Mesenchymal stem cell (in vitro differentiated cells and primary cell): ENCODE results near the gene RFK.

Experiments used
- DNase-seq: peaks from one replicate; pipeline ENCODE4 v3.0.0-alpha.2; 2013
- H2AFZ ChIP-seq: one replicate; pipeline ENCODE4 v1.6.1; 2013; ENCODE audit warnings: low read depth, mild to moderate bottlenecking, control low read depth, inconsistent platforms, low read length, moderate library complexity
- H2AK5ac ChIP-seq: 2 replicates; pipeline ENCODE4 v1.6.1; 2013; ENCODE audit warnings: low read length, moderate library complexity, mild to moderate bottlenecking, inconsistent platforms; ENCODE audit not compliant: severe bottlenecking
- H2BK120ac ChIP-seq: one replicate; pipeline ENCODE4 v1.6.1; 2013; ENCODE audit warnings: low read depth, mild to moderate bottlenecking, inconsistent platforms, low read length, moderate library complexity
- H2BK12ac ChIP-seq, 2 experiments: one replicate each; pipeline ENCODE4 v1.6.1; 2013; ENCODE audit warnings: inconsistent platforms in 2 of 2, low read length in 2 of 2, mild to moderate bottlenecking in 2 of 2, moderate library complexity in 2 of 2, control low read depth in 1 of 2
- H2BK15ac ChIP-seq: one replicate; pipeline ENCODE4 v1.6.1; 2013; ENCODE audit warnings: mild to moderate bottlenecking, low read depth, inconsistent platforms; ENCODE audit not compliant: poor library complexity, severe bottlenecking
- H2BK5ac ChIP-seq: 2 replicates; pipeline ENCODE4 v1.6.1; 2013; ENCODE audit warnings: low read depth, mild to moderate bottlenecking, low read length, control low read depth, inconsistent platforms; ENCODE audit not compliant: poor library complexity, severe bottlenecking
- H3K14ac ChIP-seq, 2 experiments: one replicate each; pipeline ENCODE4 v1.6.1; 2013; ENCODE audit warnings: inconsistent platforms in 2 of 2, low read length in 2 of 2, control low read depth in 1 of 2, mild to moderate bottlenecking in 1 of 2, moderate library complexity in 1 of 2
- H3K18ac ChIP-seq, 2 experiments: one replicate each; pipeline ENCODE4 v1.6.1; 2013; ENCODE audit warnings: inconsistent platforms in 2 of 2, low read length in 2 of 2, control low read depth in 1 of 2, low read depth in 1 of 2, mild to moderate bottlenecking in 1 of 2
- H3K23ac ChIP-seq, 2 experiments: one replicate each; pipeline ENCODE4 v1.6.1; 2013; ENCODE audit warnings: inconsistent platforms in 2 of 2, low read length in 2 of 2, mild to moderate bottlenecking in 2 of 2, moderate library complexity in 2 of 2, control low read depth in 1 of 2
- H3K27ac ChIP-seq: 2 replicates; pipeline ENCODE4 v1.5.1; 2013; ENCODE audit warnings: mild to moderate bottlenecking, moderate library complexity, low read length, control low read depth, inconsistent platforms; ENCODE audit not compliant: poor library complexity, severe bottlenecking
- H3K27me3 ChIP-seq, 2 experiments: 2 replicates each; pipeline versions ENCODE4 v1.6.1 to v1.7.0; 2013; ENCODE audit warnings: low read length in 2 of 2, mild to moderate bottlenecking in 2 of 2, moderate library complexity in 2 of 2, control low read depth in 1 of 2, inconsistent platforms in 1 of 2; ENCODE audit not compliant: control insufficient read depth in 1 of 2, insufficient read depth in 1 of 2
- H3K36me3 ChIP-seq, 2 experiments: 2 replicates each; pipeline versions ENCODE4 v1.6.1 to v1.7.0; 2013; ENCODE audit warnings: low read length in 2 of 2, control low read depth in 1 of 2, inconsistent platforms in 1 of 2, low read depth in 1 of 2, mild to moderate bottlenecking in 1 of 2; ENCODE audit not compliant: insufficient read depth in 2 of 2, control insufficient read depth in 1 of 2
- H3K4ac ChIP-seq, 2 experiments: one replicate each; pipeline ENCODE4 v1.6.1; 2013; ENCODE audit warnings: inconsistent platforms in 2 of 2, low read length in 2 of 2, mild to moderate bottlenecking in 2 of 2, moderate library complexity in 2 of 2, control low read depth in 1 of 2, low read depth in 1 of 2
- H3K4me1 ChIP-seq: 2 replicates; pipeline ENCODE4 v1.6.1; 2013; ENCODE audit warnings: low read depth, low read length, control low read depth; ENCODE audit not compliant: control insufficient read depth, insufficient read depth
- H3K4me2 ChIP-seq: 2 replicates; pipeline ENCODE4 v1.6.1; 2013; ENCODE audit warnings: low read length, mild to moderate bottlenecking, inconsistent platforms; ENCODE audit not compliant: poor library complexity, severe bottlenecking
- H3K4me3 ChIP-seq, 2 experiments: 2 replicates each; pipeline versions ENCODE4 v1.5.1 to v1.7.0; 2013; ENCODE audit warnings: low read length in 2 of 2, mild to moderate bottlenecking in 2 of 2, control low read depth in 1 of 2, low read depth in 1 of 2; ENCODE audit not compliant: insufficient read depth in 1 of 2
- H3K79me1 ChIP-seq: replicated peaks from 2 replicates; pipeline ENCODE4 v1.6.1; 2013; ENCODE audit warnings: mild to moderate bottlenecking, control low read depth, low read length, inconsistent platforms; ENCODE audit not compliant: poor library complexity, severe bottlenecking
- H3K9ac ChIP-seq: 2 replicates; pipeline ENCODE4 v1.7.0; 2013; ENCODE audit warnings: mild to moderate bottlenecking, low read length, moderate library complexity
- H3K9me3 ChIP-seq: 2 replicates; pipeline ENCODE4 v1.7.0; 2013; ENCODE audit warnings: mild to moderate bottlenecking, low read length; ENCODE audit not compliant: control insufficient read depth
- H4K8ac ChIP-seq: one replicate; pipeline ENCODE4 v1.6.1; 2013; ENCODE audit warnings: inconsistent platforms, mild to moderate bottlenecking, low read length, moderate library complexity
- H4K91ac ChIP-seq: one replicate; pipeline ENCODE4 v1.6.1; 2013; ENCODE audit warnings: mild to moderate bottlenecking, low read length, inconsistent platforms
- WGBS: methylation state at CpG from one replicate; pipeline ENCODE4 v1.1.7; 2013; ENCODE audit warnings: mixed read lengths; 5-methylcytosine and 5-hydroxymethylcytosine counted together

RFK gene

GRCh38 chr9:76377791-76378190 is 16.4 kb downstream of the RFK start:
- H3K9ac ChIP-seq: no peak overlapping the region
- no peak overlapping the region for H3K4me2 ChIP-seq
- no peak overlapping the region for H2BK15ac ChIP-seq
- H3K23ac ChIP-seq: no peak overlapping the region
- H3K27ac ChIP-seq: no peak overlapping the region
- H3K18ac ChIP-seq: no peak overlapping the region
- H2BK5ac ChIP-seq: no peak overlapping the region
- H3K36me3 ChIP-seq: no peaks in the 10 kb centered on the region
- no peaks in the 10 kb centered on the region for H3K79me1 ChIP-seq
- H3K4me3 ChIP-seq: no peak overlapping the region
- H3K27me3 ChIP-seq: no peaks in the 10 kb centered on the region
- H2AFZ ChIP-seq: no peak overlapping the region
- H3K14ac ChIP-seq: no peak overlapping the region
- H2AK5ac ChIP-seq: no peak overlapping the region
- H3K9me3 ChIP-seq: no peaks in the 10 kb centered on the region
- H3K4me1 ChIP-seq: peaks cover 8% of the 10 kb centered on the region
- H2BK120ac ChIP-seq: no peak overlapping the region
- H3K4ac ChIP-seq: no peak overlapping the region
- no peak overlapping the region for H4K91ac ChIP-seq
- no peak overlapping the region for H2BK12ac ChIP-seq
- no peak for DNase-seq
- H4K8ac ChIP-seq: no peak overlapping the region

DNA sequence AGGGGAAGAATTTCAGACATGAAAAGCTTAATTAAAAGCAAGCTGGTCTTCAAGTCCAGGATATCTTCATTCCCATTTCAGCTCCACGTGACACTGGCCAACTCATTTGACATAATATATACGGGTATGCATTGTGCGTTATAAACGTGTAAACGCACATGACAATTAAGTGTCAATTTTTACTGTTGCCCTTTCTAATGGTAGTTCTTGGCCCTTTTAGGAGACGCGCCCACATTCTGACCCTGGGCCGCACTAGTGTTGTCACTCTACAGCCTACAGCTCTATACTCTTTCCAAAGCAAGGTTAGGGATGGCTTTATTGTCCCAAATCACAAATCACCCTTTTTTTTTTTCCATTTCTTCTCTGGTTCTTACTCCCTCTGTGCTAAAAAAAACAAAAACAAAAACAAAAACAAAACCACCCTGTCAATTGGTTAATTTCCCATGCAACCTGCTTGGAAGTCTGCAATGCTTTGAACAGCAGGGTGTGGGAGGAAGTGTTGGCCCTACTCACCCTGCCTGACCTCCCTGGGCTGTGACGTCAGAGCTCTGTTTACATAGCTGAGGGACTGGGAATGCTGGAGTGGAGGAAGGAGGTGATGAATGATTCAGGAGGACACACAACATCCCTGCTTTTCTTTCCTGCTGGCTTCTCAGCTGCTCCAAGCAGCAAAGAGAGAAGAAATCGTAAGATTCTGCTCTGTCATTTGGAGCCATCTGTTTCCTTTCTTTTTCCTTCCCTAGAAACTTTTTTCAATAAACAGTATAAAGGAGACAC is 19.3 kb downstream of the RFK start:
- H4K91ac ChIP-seq: no peak overlapping the region
- no peak overlapping the region for H3K18ac ChIP-seq
- WGBS: 79% methylated on average over 10 of the region's 10 CpGs
- no peaks in the 10 kb centered on the region for H3K9me3 ChIP-seq
- H2AK5ac ChIP-seq: no peak overlapping the region
- no peak overlapping the region for H3K27ac ChIP-seq
- no peak overlapping the region for H4K8ac ChIP-seq
- no peak overlapping the region for H2BK12ac ChIP-seq
- H3K36me3 ChIP-seq: no peaks in the 10 kb centered on the region
- H3K79me1 ChIP-seq: no peaks in the 10 kb centered on the region
- no peak overlapping the region for H2BK5ac ChIP-seq
- H3K4me1 ChIP-seq: peaks cover 9% of the 10 kb centered on the region
- peak; percentile 92 for DNase-seq
- no peak overlapping the region for H3K9ac ChIP-seq
- H2AFZ ChIP-seq: no peak overlapping the region
- H2BK15ac ChIP-seq: no peak overlapping the region
- no peaks in the 10 kb centered on the region for H3K27me3 ChIP-seq
- H3K14ac ChIP-seq: no peak overlapping the region
- H2BK120ac ChIP-seq: no peak overlapping the region
- H3K4me2 ChIP-seq: no peak overlapping the region
- H3K4me3 ChIP-seq: no peak overlapping the region
- H3K4ac ChIP-seq: no peak overlapping the region
- no peak overlapping the region for H3K23ac ChIP-seq

GRCh38 chr9:76373784-76374474 is 20.3 kb downstream of the RFK start:
- Histone ChIP-seq H2BK5ac (no peak overlapping the region), H3K27me3 (no peaks in the 10 kb centered on the region), H2BK15ac (no peak overlapping the region), H3K14ac (no peak overlapping the region), H3K4me2 (no peak overlapping the region), H3K79me1 (no peaks in the 10 kb centered on the region), H4K8ac (no peak overlapping the region), H2BK120ac (no peak overlapping the region), H3K36me3 (no peaks in the 10 kb centered on the region), H3K9ac (no peak overlapping the region), H3K18ac (no peak overlapping the region), H2AFZ (no peak overlapping the region), H3K23ac (no peak overlapping the region), H2BK12ac (peak overlapping the region in 1 of 2 experiments; percentile 11), H3K4ac (no peak overlapping the region), H2AK5ac (peak overlapping the region; percentile 21), H3K27ac (no peak overlapping the region), H3K4me3 (peak overlapping the region in 1 of 2 experiments; percentile 25), H4K91ac (no peak overlapping the region), H3K4me1 (peaks cover 9% of the 10 kb centered on the region), H3K9me3 (no peaks in the 10 kb centered on the region)
- DNase-seq: no peak
- WGBS: 97% methylated on average over 5 of the region's 6 CpGs

DNA sequence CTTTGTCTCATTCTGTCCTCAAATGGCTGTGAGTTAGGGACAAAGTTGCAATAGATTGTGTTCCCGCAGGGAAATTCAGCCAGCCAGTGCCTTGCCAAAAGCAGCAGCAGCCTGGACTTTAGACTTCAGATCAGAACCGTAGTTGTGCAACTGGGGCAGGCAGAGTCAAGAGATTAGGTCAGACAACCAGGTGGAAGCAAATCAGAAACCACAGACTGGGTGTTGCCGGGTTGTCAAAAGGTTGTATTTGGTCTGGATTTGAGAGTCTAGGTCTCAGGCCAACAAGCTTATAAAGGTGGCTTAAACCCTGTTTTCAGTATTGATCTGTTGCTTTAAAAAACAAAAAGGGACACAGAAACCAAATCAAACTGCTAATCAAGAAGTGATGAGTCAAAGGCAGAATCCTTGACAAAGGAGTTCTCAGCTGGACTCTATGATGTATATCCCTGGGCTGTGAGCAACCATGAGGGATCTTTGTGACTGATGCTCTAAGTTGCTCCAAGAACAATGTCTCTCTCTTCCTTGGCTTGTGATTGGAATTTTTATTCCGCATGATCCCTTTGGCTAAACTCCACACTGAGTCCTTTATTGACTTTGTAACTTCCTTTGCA is 20.9 kb downstream of the RFK start:
- Histone ChIP-seq H4K8ac (no peak overlapping the region), H3K23ac (no peak overlapping the region), H3K27me3 (no peaks in the 10 kb centered on the region), H2BK5ac (no peak overlapping the region), H2AFZ (no peak overlapping the region), H2BK120ac (no peak overlapping the region), H3K18ac (no peak overlapping the region), H3K4me1 (peaks cover 11% of the 10 kb centered on the region), H3K36me3 (no peaks in the 10 kb centered on the region), H3K9ac (no peak overlapping the region), H2BK15ac (no peak overlapping the region), H3K14ac (no peak overlapping the region), H3K9me3 (no peaks in the 10 kb centered on the region), H2AK5ac (peak overlapping the region; percentile 86), H3K4me2 (no peak overlapping the region), H3K27ac (no peak overlapping the region), H3K79me1 (no peaks in the 10 kb centered on the region), H4K91ac (no peak overlapping the region), H2BK12ac (no peak overlapping the region), H3K4me3 (no peak overlapping the region), H3K4ac (no peak overlapping the region)
- peak; percentile 34 for DNase-seq
- WGBS: 92% methylated on average over 3 of the region's 4 CpGs
